NB4 (cell line): ENCODE data around the gene FOXA2.

Source experiments
- POLR2A ChIP-seq: IDR thresholded peaks from 2 replicates; pipeline ENCODE4 v1.6.1; 2011; ENCODE audit warnings: mild to moderate bottlenecking; ENCODE audit not compliant: insufficient read length; ENCODE audit errors: extremely low read depth
- TF ChIP-seq, protein P1 (sequence below): IDR thresholded peaks from one replicate; pipeline ENCODE4 v1.5.1; 2012; ENCODE audit warnings: low read depth, low read length
- TF ChIP-seq, protein P2 (sequence below): IDR thresholded peaks from 2 replicates; pipeline ENCODE4 v1.6.1; 2011; ENCODE audit warnings: low read depth, low read length

DNA sequence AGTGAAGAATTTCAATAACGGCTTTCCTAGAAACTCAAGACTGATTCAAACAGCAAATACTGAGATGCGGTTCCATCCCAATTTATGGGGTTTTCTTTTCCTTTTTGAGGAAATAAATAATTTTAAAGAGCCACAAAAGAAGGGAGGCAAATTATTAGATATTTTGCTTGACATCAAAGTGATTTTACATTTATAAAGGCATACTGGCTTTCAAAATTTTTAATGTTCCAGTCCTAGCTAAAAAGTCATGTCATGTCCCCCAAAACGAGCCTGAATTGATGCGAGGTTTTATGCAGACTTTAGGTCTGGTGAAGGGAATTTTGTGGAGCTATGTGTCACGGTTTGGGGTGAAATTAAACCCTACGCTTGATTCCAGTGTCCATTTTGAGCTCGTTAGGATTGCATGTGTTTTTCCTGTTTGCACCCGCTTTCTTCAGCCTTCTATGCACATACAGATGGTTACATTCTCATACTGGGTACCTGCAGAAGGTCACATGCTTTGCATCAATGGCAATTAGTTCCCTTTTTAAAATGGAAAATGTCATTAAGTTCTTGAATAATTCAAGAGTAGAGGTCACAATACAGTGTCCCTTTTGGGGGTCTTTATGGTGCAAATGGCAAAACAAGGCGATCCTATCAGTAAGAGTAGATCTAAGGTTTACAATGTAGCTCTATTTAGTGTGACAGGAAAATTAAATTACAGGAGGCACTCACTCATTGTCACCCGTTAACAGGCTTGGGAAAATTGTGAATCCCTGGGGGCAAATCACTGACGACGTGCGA is 17.3 kb downstream of the FOXA2 start:
- TF ChIP-seq, protein P1, sequence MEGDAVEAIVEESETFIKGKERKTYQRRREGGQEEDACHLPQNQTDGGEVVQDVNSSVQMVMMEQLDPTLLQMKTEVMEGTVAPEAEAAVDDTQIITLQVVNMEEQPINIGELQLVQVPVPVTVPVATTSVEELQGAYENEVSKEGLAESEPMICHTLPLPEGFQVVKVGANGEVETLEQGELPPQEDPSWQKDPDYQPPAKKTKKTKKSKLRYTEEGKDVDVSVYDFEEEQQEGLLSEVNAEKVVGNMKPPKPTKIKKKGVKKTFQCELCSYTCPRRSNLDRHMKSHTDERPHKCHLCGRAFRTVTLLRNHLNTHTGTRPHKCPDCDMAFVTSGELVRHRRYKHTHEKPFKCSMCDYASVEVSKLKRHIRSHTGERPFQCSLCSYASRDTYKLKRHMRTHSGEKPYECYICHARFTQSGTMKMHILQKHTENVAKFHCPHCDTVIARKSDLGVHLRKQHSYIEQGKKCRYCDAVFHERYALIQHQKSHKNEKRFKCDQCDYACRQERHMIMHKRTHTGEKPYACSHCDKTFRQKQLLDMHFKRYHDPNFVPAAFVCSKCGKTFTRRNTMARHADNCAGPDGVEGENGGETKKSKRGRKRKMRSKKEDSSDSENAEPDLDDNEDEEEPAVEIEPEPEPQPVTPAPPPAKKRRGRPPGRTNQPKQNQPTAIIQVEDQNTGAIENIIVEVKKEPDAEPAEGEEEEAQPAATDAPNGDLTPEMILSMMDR = no peak
- TF ChIP-seq, protein P2, sequence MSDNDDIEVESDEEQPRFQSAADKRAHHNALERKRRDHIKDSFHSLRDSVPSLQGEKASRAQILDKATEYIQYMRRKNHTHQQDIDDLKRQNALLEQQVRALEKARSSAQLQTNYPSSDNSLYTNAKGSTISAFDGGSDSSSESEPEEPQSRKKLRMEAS = no peak
- TF ChIP-seq POLR2A = no peak
